Endometrial microvascular endothelial cells (primary cell): ENCODE data around the gene AMMECR1. TPM values are rescaled to one million over a fixed set of nuclear protein-coding genes. Genes with fewer than 3 reads are reported as not detected.

Experiments
- in situ Hi-C: cut with HindIII; loops from 2 replicates; pipeline ENCODE4 v1.10.0; 2017; ENCODE audit warnings: low sequenced_read_pairs, low pct_unique_long_range_greater_than_20kb; ENCODE audit errors: inconsistent ontology term
- total RNA-seq: library from RNA; depleted of rRNA; stranded (reverse); fragments of >200 nt; gene quantifications from one replicate; pipeline ENCODE4 v1.2.3, GENCODE V29; 2015; ENCODE audit errors: inconsistent ontology term

The AMMECR1 gene
- total RNA-seq, 1 donor from 2014 or later = 6.0 TPM

DNA sequence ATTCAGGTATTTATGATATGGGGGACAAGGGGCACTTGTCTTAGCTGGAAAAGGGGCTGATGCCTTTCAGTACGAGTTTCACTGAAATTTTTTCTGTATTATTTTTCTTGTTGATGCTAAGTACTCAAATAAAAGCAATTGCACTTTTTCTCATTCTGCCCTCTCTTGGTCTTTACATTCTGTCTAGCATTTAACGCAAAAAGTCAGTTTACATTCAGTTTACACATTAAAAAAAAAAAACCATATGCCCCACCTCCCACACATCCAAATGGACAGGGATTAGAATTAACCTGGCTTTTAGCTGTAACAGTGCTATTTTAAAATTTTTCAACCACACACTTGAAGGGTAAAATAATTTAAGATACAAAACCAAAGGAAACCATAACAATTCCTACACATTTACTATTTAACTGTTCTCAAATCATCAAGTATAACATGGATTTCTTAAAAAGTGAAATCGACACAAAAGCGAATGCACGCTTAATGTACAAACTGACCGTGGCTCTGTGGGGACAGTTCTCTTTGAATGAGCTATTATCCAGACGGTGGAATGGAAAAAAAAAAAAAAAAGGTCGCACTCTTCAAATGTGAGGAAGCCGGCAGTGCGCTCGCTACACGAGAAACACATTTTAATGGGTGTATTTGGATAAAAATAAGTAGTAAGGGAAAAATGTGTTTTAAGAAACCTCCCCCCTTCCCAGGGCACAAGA is 1.4 kb downstream of the AMMECR1 start:
- in situ Hi-C loops = no loop called here

DNA sequence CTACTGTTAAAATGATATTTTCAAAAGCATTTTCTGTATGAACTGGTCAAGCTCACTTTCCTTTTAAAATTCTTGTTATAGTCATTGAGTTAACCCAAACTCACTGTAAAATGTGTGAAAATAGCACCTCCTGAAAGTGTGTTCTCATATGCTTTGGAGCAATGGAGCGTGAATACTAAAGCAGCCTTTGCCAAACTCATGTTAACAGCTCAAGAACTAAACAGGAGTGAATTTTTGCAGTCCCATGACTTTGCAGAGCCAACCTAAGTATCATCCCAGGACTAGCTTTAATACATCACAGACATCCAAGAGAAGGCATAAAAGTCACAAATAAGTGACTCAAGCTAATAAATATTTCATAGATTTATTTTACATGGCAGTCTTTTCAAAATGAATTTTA is 2.3 kb downstream of the AMMECR1 start:
- in situ Hi-C loops = no loop called here

DNA sequence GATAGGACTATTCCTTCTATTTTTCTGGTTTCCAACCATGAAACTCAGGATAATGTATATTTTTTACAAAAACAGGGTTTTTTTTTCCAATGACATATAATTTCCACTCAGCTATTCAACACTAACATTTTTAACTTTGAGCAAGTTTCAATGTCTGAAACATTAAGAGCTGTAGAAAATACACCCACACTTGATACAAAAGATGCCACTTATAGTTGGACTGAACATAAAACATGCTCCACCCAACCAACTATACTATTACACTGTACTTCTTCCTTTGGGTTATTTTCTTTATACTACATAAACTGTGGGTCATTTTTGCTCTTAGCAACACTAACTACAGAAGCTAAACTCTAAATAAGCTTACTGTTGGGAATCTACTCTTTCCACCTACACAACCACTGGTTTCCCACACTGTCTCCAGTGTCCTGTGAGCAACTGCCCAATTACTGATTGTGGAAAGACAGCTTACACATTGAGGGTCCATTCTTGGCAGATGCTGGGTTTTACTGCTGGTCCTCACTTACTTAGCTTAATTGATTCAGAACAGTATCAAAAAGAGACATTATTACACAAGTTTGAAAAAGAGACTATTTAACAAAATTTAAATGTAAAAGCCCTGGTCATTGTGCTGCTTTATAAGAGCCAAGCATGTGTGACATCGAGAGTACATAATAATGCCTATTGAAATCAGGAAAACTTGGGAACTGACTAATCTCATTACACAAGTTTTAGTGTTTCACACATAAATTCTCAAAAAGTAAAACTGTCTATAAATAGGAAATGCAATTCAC is 6.3 kb downstream of the AMMECR1 start:
- in situ Hi-C loops = no loop called here

DNA sequence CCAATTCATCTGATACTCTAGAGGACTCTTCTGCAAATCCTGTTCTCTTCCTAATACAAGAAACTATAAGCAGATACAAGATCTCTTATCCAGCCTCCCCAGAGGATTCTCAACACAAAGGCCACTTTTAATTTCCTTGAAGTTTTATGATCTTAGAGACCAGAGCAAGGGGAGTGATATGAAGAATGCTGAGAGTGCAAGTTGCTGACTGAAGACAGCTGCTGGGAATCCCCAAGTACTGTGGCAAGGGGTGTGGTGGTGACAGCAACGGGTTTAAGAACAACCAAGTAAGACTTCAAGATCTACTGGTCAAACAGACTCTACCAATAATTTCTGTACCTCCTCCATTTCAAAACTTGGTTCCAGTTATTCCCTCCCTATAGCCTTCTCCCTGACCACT is 7.0 kb downstream of the AMMECR1 start:
- in situ Hi-C loops = no loop called here

DNA sequence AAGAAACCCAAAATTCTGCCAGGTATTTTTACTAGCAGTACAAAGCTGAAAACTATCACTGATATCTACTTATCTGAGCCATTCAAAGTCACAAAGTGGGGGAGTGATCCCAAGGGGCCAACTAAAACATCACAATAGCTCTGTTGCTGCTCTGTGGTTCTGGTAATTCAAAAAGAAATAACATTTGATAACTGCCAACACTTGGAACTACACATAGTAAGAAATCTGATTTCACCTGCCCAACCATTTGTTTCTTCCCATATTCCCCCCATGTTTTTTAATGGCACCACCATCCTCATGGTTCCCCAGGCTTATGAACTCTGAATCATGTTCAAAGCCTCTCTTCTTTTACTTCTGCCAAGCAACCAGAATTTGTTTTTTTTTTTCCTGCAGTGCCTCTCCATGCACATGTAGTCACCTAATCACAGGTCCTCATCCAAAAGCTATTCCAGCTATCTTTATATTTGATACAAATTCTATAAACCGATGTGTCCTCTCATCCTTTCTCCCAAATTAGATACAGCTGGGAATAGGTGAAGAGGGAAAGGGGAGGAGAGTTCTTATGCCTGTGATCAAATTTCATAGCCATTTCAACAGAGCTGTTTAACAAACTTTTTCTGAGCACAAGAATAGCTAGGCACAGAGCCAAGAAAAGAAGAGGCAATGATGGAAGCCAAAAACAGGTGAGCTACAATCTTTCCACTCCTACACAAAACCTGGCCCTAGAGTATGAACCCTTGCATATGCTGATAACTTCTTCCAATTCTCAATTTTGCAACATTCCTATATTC is 7.7 kb downstream of the AMMECR1 start:
- in situ Hi-C loops = no loop called here

DNA sequence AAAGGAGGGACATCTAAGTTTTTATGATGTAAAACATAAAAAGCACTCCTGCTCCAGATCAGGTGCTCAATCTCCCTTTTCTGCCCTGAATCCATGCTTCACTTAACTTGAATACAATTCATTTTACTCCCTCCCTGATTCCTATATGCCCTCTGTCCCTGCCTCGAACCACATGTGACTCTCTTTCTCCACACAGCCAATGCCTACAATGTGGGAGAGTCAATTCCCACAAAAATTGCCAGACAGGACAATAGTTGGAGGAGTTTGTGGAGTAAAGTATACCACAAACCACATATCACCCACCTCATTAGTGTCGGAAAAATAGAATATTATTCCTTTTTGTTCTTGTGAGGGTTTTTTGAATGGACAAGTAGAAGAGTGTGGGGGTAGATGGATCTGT is 9.7 kb downstream of the AMMECR1 start:
- in situ Hi-C loops = no loop called here

DNA sequence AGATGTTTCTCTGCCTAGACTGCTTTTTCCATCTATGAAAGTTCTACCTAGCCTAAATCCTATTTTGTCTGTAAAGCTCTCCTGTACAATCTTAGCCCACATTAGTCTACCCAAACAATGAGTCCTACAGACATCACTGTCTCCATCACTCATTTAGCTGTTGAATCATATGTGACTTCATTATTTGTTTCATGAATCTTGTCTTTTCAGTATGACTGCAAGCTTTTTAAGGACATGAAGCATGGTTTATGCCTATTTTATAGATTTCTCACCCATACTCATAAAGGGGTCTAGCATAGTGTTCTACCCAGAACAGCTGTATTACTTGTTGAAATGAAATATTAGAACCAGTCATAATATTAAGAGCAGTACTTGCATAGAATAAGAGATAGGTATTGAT is 13.0 kb downstream of the AMMECR1 start:
- in situ Hi-C loops = no loop called here

DNA sequence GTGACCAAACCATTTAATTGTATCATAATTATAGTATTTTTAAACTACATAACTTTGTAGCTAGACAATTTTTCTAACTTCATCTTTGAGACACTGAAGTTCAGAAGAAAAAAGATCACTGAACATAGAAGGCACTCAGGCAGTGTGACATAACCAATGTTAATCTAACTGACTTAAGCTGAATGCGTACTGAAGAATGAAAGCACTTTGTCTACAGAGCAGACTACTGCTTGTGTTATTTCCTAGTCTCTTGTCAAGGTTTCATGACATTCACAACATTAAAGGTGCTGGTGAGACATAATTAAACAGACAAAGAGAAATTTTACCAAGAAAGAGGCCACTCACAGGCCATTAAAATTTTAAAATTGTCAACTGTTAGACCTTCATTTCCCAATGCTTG is 13.5 kb downstream of the AMMECR1 start:
- in situ Hi-C loops = no loop called here

DNA sequence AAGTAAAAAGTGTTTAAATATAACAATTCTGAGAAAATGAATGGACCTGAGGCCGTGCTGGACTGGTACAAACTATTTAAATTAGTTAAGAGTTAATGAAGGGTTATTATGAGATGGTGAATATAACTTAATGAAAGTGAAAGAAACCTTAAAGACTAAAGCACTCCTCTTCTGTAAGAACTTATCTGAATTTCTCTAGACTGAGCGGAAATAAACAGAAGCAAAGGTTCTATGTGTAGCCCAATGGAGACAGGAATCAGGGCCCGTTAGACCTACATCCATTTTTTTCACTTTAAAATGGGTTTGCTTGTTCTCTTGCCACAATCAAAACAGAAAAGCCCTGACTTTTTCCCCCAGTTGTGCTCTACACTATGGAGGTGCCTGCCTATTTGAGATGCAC is 14.9 kb downstream of the AMMECR1 start:
- in situ Hi-C loops = no loop called here

DNA sequence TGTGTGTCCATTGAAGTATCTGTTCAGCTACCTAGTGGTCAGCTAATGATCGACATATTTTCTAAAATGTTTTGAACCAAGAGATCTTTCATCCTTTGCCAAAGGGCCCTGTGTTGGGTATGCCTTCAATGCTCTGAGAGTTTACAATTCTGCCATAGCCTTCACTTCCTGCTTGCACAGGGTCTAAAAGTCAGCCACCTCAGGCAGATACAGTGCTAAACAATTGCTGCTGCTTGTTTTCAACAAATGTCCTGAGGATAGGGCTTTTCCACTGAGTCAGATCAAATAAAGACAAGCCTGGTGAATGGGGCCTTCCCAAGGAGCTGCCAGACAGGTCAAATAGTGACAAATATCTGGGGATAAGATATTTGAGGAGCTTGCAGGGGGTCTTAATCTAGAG is 16.7 kb downstream of the AMMECR1 start:
- in situ Hi-C loops = no loop called here

DNA sequence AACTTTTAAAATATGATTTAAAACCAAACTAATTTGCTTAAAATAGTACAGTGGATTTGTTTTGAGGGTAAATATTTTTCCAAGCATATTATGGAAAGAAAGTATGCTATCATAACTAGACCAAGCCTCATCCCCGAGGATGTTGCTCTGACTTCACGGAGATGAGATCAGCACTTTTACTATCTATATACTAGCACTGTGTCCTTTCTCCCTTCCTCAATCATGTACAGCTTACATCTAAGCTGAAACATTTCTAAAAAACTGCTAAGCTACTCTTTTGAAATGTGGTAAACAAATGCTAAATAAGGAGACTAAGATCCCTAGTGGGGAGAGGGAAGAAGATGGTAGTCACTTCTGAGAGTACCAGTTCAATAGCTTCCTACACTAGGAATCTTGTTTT is 23.8 kb downstream of the AMMECR1 start:
- in situ Hi-C loops = no loop called here

DNA sequence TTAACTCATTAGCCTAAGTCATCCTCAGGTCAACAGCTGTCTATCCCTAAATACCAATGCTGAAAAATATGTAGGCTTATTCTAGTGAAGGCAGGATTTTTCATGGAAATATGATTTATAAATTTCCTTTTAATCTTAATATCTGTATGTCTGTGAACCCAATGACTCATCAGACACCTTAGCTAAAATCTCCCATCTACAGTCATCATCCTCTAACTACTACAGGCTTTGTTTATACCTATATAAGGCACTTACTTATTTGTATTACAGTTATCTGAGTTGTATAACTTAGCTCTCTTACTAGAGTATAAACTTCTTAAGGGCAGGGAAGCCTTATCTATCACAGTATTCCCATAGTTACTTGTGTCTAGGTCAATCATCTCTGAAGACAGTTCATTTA is 24.2 kb downstream of the AMMECR1 start:
- in situ Hi-C loops = no loop called here

DNA sequence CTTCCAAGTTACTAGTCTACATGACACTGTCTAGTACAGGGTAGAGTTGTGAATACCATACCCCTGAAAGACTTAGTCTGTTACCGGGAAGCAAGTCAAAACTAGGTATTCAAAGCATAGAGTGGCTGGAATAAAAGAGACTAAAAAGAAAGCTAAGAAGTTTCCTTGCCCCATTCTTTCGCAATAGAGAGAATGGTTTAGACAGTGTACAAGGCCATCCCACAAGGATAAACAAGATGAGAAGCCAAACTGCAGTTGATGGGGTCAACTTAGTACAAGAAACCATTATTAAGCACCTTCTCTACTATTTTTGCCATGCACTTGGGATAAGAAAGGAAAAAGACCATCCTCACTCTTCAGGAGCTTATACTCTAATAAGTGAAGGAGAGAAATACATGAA is 30.3 kb downstream of the AMMECR1 start:
- in situ Hi-C loops = no loop called here

DNA sequence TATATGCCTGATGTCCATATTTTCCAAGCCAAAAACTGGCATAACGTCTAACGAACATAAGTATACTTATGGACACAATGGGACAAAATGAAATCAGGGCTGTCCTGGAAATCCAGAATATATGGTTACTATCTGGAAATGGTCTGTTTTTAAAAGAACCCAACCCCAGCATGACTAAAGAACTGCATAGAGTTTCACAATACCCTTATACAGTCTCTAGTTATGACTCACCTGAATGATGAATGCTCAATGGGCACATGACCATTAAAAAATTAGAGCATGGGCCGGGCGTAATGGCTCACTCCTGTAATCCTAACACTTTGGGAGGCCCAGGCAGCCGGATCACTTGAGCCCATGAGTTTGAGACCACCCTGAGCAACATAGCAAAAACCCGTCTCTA is 31.8 kb downstream of the AMMECR1 start:
- in situ Hi-C loops = no loop called here

DNA sequence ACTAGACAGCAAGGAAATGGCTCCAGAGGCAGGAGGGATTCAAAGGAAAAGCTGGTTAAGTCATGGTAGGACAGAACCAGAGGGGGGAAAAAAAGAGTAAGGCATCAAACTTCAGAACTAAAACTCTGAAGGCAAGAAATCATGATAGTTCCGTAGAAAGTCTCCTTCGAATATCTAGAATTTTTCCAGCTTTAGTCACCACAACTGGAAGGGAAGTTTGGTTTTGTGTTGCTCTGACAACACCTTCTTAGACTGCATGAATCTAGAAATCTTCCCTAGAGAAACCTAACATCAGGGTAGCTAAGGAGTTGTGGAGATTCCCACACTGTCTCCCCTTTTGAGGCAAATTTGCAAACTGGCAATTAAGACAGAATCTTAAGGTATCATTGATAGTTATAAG is 33.7 kb downstream of the AMMECR1 start:
- in situ Hi-C loops = no loop called here

DNA sequence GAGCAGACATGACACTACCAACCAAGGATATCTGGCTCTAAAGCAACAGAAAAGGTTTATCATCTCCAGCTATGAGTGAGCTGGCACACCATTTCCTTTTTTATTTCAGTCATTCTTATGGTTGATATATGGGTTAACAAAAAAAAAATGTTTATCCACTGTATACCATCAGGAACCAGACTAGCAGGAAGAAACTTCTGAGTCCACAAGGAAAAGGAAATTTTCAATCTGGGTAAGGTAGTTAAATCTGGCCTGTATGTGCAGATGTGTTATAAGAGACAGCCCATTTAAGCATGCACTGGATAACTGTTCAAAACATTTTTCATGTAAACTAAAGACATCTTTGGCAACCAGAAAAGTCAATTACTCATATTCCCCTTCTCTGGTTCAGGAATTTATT is 35.0 kb downstream of the AMMECR1 start:
- in situ Hi-C loops = no loop called here

DNA sequence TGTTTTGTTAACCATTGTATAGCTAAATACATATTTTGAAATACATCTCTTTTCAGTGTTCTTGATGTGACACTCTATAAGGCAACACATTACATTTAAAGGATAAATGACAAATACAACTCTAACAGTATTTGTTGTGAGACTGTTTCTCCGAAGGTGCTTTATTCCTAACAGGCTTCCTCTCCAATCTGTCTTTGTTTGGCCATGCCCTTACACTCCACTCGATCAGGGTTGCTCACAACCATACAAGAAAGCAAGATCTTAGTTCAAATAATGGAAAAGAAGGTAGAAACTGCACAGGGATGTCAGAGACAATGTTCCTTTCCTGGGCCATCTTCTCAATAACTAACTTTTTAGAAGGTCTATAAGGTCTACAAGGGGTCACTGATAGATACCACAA is 36.5 kb downstream of the AMMECR1 start:
- in situ Hi-C loops = no loop called here

DNA sequence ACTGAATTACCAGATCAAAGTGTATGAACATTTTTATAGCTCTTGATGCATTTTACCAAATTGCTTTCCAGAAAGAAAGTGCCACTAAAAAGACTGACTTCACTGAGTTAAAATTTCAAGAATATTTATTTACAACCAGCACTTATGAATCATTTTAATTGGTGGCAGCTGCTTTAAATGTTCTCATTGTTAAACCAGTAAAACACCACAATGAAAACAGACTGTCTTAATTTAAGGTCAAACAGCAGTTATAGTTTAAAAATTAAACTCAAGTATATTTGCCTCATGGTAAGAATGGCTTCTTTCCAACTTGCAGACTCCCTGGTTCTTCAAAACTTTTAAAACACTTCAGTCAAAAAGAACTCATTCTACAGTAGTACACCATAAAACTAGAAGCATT is 36.9 kb downstream of the AMMECR1 start:
- in situ Hi-C loops = no loop called here

DNA sequence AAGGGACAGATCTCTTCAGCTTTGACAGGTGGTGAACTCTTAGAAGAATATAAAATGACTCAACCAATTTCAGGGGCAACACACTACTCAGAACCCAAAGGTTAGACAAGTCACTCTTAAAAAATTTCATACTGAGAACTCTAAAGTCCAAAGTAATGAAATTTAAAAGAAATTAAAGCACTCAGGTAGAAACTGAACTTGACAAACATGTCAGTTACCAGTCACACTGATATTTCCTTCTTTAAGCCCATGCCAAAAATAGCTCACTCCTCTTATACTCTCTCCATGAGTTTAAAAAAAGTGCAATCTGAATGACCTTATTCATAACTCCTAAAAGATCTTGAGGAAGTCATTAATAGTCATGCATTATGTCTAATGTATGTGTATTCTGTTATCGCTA is 40.3 kb downstream of the AMMECR1 start:
- in situ Hi-C loops = no loop called here

DNA sequence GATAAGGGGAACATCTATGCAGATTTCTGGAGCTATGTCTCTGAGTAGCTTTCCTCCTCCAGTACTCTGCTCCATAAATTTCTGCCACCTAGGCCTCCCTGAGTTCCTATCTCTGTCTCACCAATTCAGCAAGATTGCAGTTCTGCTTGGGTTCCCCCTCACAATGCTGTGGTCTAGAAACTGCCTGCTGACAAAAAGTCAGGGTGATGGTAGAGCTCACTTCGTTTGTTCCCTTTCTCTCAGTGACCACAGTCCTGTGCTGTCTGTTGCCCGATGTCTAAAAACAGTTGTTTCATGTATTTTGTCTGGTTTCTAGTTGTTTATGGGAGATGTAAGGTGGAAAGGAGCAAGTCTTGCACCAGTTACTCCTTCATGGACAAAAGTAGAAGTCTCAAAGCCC is 41.1 kb downstream of the AMMECR1 start:
- in situ Hi-C loops = no loop called here
